SJCRH30 (cell line): ENCODE measurements around the gene AP4S1. TPM values are rescaled to one million over a fixed set of nuclear protein-coding genes. Genes with fewer than 3 reads are reported as not detected.
"Not testable (repeated sequence)": the region's sequence is repeated elsewhere in the genome, so short reads cannot be mapped to it uniquely, and the experiment has no call there.

Source experiments
- DNase-seq, 2 experiments: peaks; one replicate each; pipeline ENCODE4 v3.0.0-alpha.2; 2015 to 2020
- H3K27ac ChIP-seq: fragments of 250-450 bp; sonication (Bioruptor Pico); 2 replicates; pipeline ENCODE4 v1.5.1; 2020; ENCODE audit warnings: mild to moderate bottlenecking, moderate library complexity
- H3K27me3 ChIP-seq: fragments of 250-450 bp; sonication (Bioruptor Pico); 2 replicates; pipeline ENCODE4 v1.5.1; 2020; ENCODE audit warnings: mild to moderate bottlenecking, moderate library complexity
- H3K36me3 ChIP-seq: fragments of 250-450 bp; sonication (Bioruptor Pico); 2 replicates; pipeline ENCODE4 v1.5.1; 2020; ENCODE audit warnings: mild to moderate bottlenecking, moderate library complexity
- H3K4me1 ChIP-seq: fragments of 250-450 bp; sonication (Bioruptor Pico); 2 replicates; pipeline ENCODE4 v1.5.1; 2020; ENCODE audit warnings: mild to moderate bottlenecking, moderate library complexity
- H3K4me3 ChIP-seq: fragments of 250-450 bp; sonication (Bioruptor Pico); 2 replicates; pipeline ENCODE4 v1.5.1; 2020; ENCODE audit warnings: mild to moderate bottlenecking, moderate library complexity
- H3K9me3 ChIP-seq: fragments of 250-450 bp; sonication (Bioruptor Pico); replicated peaks from 2 replicates; pipeline ENCODE4 v1.5.1; 2020; ENCODE audit warnings: mild to moderate bottlenecking, moderate library complexity
- total RNA-seq: library from RNA; depleted of rRNA; stranded (reverse); fragments of >200 nt; shearing (Covaris generic); gene quantifications from 2 replicates; pipeline ENCODE4 v1.2.3, GENCODE V29; 2014

The AP4S1 gene
- total RNA-seq, 1 experiment from 2014 or later = 9.8 TPM

- Histone ChIP-seq H3K36me3 (peaks cover 25% of the 10 kb centered on the region), H3K9me3 (no peaks in the 10 kb centered on the region), H3K27me3 (no peaks in the 10 kb centered on the region), H3K4me3 (peak overlapping the region; percentile 98), H3K27ac (no peak overlapping the region), H3K4me1 (no peaks in the 10 kb centered on the region; the same call in 1 of the 2 replicates)
- DNase-seq = no peak
These were observed 1.4 kb upstream of the AP4S1 start for GRCh38 chr14:31024010-31024480.

DNA sequence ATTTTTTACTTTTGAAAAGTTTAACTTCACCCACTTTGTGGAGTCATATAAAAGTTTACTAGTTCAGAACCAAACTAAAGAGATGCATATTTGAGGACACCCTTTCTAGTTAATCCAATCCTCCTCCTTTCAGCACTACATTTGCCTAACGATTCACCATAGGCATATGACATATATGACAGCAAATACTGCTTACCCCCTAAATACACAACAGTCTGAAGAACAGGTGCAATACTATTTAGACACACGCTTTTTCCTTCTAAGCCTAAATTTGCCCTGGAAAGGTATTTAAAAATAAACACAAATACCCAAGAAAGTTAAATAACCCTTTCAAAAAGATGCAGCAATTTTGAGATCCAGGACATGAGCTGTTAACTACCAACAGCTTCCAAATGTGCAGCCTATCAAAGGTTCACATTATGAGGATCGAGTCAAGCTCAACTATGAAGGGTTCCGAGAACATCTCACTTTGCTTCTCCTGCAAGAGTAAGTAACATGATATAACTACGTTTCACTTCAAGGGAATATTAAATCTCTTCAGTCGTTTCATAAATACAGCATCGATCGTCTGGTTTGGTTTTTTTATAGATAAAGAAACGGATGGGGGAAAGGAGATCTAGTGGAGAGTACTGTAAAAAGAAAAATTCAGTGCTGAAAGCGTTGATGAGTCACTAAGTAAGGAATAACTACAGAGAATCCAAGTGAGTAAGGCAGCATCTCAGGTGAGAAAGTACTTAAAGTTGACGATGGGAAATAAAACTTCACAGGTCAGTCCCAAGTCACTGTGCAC, 677 bp upstream of the AP4S1 start:
- peak in 1 of 2 experiments; percentile 19 for DNase-seq
- Histone ChIP-seq H3K4me1 (no peaks in the 10 kb centered on the region; the same call in 1 of the 2 replicates), H3K36me3 (peaks cover 20% of the 10 kb centered on the region), H3K27me3 (no peaks in the 10 kb centered on the region), H3K9me3 (no peaks in the 10 kb centered on the region), H3K4me3 (peak overlapping the region; percentile 98), H3K27ac (peak overlapping the region; percentile 97)

DNA sequence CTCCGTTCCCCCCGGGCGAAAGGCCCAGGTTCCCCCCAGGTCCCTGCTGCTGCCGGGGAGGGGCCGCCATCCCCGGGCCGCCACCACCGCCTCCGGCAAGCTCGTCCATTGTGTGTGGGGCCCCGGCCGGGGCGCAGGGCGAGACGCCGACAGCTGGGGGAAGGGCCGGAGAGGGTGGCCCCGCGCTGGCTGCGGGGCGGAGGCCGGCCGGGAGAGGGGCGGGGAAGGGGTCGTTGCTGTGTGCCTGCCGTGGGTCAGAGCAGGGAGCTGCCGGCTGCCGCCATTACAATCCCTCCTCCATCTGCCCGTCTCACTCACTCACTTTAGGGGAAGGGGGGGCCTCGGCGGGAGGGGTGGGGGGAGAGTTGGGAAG, 614 bp downstream of the AP4S1 start, which contains the start of gene STRN3:
TSS of gene STRN3 (minus strand) at position 303 of the 373 bp plus-strand sequence. CDS start at position 109, 194 bp downstream.
- H3K27me3 ChIP-seq = no peaks in the 10 kb centered on the region
- peak within 1 kb of the TSS; percentile 97 for H3K27ac ChIP-seq
- H3K4me3 ChIP-seq = peak within 1 kb of the TSS; percentile 98
- DNase-seq = no peak
- H3K4me1 ChIP-seq = no peaks in the 10 kb centered on the region; the same call in 1 of the 2 replicates
- no peaks in the 10 kb centered on the region for H3K9me3 ChIP-seq
- peaks cover 10% of the 10 kb centered on the region; the same call in 1 of the 2 replicates for H3K36me3 ChIP-seq

GRCh38 chr14:31026450-31027235, 1.2 kb downstream of the AP4S1 start:
- H3K4me1 ChIP-seq = no peaks in the 10 kb centered on the region; the same call in 1 of the 2 replicates
- peak overlapping the region; percentile 98 for H3K4me3 ChIP-seq
- no peaks in the 10 kb centered on the region for H3K9me3 ChIP-seq
- DNase-seq = peak; percentile 96 to 98
- H3K36me3 ChIP-seq = peaks cover 6% of the 10 kb centered on the region; the same call in 1 of the 2 replicates
- no peaks in the 10 kb centered on the region for H3K27me3 ChIP-seq
- H3K27ac ChIP-seq = peak overlapping the region; percentile 97

GRCh38 chr14:31027847-31028246, 2.4 kb downstream of the AP4S1 start:
- Histone ChIP-seq H3K4me3 (peak overlapping the region; percentile 98), H3K36me3 (0 out of 2 replicates have a peak, but pooled peaks cover under 1% of the 10 kb centered on the region), H3K27ac (peak overlapping the region; percentile 97; the same call in 1 of the 2 replicates), H3K27me3 (no peaks in the 10 kb centered on the region), H3K9me3 (no peaks in the 10 kb centered on the region), H3K4me1 (no peaks in the 10 kb centered on the region; the same call in 1 of the 2 replicates)
- no peak for DNase-seq

DNA sequence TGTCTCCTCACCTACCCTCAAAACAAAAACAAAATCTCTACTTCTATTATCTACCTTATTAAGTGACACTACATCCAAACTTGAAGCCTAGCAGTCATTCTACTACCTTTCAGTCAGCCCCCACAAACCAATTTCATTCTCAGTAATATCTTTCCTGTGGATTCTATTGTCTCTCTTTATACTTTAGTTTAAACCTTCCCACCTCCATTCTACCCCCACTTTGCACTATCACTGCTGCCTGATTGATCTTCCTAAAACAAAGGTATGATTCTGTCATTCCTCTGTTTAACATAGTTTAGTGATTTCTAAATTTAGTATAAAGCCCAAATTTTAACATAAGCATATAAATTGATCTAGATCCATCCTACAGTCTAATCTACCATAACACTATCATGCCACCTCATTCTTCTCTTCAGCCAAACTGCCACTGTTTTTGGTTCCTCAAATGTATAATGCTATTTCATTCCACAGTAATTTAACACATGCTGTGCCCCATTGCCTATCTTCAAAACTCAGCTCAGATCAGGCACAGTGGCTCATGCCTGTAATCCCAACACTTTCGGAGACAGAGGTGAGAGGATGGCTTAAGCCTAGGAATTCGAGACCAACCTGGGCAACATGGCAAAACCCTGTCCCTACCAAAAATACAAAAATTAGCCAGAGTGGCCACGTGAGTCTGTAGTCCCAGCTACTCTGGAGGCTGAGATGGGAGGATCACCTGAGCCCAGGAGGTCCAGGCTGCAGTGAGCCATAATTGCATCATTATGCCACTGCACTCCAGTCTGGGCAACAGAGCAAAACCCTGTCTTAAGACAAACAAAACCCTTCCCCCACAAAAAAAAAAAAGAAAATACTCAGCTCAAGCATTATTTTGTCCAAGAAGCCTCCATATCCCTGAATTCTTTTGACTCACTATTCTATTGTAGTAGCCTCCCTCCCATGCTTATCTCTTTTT, 3.8 kb downstream of the AP4S1 start:
- no peaks in the 10 kb centered on the region for H3K36me3 ChIP-seq
- no peak overlapping the region for H3K27ac ChIP-seq
- no peaks in the 10 kb centered on the region for H3K27me3 ChIP-seq
- DNase-seq = no peak
- H3K9me3 ChIP-seq = no peaks in the 10 kb centered on the region
- no peak overlapping the region for H3K4me3 ChIP-seq
- no peaks in the 10 kb centered on the region for H3K4me1 ChIP-seq

DNA sequence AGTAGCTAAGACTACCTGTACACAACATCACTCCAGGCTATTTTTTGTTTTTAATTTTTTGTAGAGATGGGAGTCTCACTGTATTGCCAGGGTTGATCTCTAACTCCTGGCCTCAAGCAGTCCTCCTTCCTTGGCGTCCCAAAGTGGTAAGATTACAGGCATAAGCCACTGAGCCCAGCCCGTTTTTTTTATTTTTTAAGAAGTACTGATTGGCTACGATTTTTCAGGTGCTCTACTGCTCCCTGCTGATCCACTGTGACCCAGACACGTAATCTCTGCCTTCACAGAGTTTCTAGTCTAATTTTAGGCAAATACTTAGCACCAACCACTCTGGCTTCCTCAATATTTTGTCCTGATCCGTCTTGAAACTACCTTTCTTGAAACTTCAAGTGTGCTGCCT, 5.0 kb downstream of the AP4S1 start:
- no peaks in the 10 kb centered on the region for H3K4me1 ChIP-seq
- H3K4me3 ChIP-seq = no peak overlapping the region
- H3K36me3 ChIP-seq = no peaks in the 10 kb centered on the region
- no peaks in the 10 kb centered on the region for H3K27me3 ChIP-seq
- H3K9me3 ChIP-seq = no peaks in the 10 kb centered on the region
- DNase-seq = no peak
- no peak overlapping the region for H3K27ac ChIP-seq

DNA sequence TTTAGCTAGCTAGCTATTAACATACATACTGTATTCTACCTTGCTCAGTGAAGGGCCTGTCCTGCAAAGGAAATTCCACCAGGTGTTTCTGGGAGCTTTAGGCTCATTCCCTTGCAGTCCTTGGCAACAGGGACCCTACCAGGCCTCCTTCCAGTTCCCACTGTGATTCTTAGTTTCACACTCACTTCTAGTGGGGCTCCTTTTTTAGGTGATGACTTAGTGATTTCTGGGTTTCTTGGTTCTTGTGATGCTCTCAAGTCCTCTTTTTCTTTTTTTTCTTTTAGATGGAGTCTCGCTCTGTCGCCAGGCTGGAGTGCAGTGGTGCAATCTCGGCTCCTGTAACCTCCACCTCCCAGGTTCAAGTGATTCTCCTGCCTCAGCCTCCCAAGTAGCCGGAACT, 11.1 kb downstream of the AP4S1 start:
- no peak overlapping the region for H3K27ac ChIP-seq
- H3K4me3 ChIP-seq = no peak overlapping the region
- H3K36me3 ChIP-seq = no peaks in the 10 kb centered on the region
- H3K4me1 ChIP-seq = no peaks in the 10 kb centered on the region
- no peaks in the 10 kb centered on the region for H3K9me3 ChIP-seq
- no peaks in the 10 kb centered on the region for H3K27me3 ChIP-seq
- no peak for DNase-seq

GRCh38 chr14:31037709-31038221, 12.3 kb downstream of the AP4S1 start:
- no peak overlapping the region for H3K27ac ChIP-seq
- DNase-seq = no peak
- H3K36me3 ChIP-seq = no peaks in the 10 kb centered on the region
- no peaks in the 10 kb centered on the region for H3K9me3 ChIP-seq
- H3K4me3 ChIP-seq = no peak overlapping the region
- H3K4me1 ChIP-seq = no peaks in the 10 kb centered on the region
- no peaks in the 10 kb centered on the region for H3K27me3 ChIP-seq

- Histone ChIP-seq H3K27ac (no peak overlapping the region), H3K27me3 (no peaks in the 10 kb centered on the region), H3K4me3 (no peak overlapping the region), H3K4me1 (no peaks in the 10 kb centered on the region), H3K36me3 (no peaks in the 10 kb centered on the region), H3K9me3 (no peaks in the 10 kb centered on the region)
- no peak for DNase-seq
These were observed 13.2 kb downstream of the AP4S1 start for GRCh38 chr14:31038521-31039166.

- Histone ChIP-seq H3K27ac (no peak overlapping the region), H3K4me1 (no peaks in the 10 kb centered on the region), H3K36me3 (no peaks in the 10 kb centered on the region), H3K9me3 (no peaks in the 10 kb centered on the region), H3K4me3 (no peak overlapping the region), H3K27me3 (no peaks in the 10 kb centered on the region)
- DNase-seq = no peak
These were observed 16.9 kb downstream of the AP4S1 start for GRCh38 chr14:31042300-31042699.

GRCh38 chr14:31042893-31043292, 17.4 kb downstream of the AP4S1 start:
- H3K9me3 ChIP-seq, H3K4me3 ChIP-seq, DNase-seq, H3K36me3 ChIP-seq, H3K27me3 ChIP-seq, H3K4me1 ChIP-seq, H3K27ac ChIP-seq: not testable (repeated sequence)

DNA sequence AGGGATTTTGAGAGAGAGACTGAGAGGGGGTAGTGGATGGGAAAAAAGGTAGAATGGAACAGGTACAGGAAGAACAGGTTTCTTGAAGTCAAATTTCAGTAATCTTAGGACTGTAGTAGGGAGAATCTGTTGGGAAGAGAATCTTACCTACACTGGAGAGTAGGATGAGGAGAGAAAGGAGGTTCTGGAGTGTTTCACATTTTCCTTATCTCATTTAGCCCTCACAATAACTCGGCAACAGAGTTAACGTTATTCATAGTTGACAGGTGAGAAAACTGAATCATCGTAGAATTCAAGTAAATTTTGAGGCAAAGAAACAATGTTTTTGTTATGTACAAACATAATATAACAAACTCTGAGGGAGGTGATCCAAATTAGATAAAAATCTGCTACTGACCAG, 17.9 kb downstream of the AP4S1 start:
- H3K36me3 ChIP-seq = no peaks in the 10 kb centered on the region
- H3K9me3 ChIP-seq = no peaks in the 10 kb centered on the region
- H3K4me3 ChIP-seq = no peak overlapping the region
- no peaks in the 10 kb centered on the region for H3K27me3 ChIP-seq
- H3K4me1 ChIP-seq = no peaks in the 10 kb centered on the region
- DNase-seq = no peak
- H3K27ac ChIP-seq = no peak overlapping the region
